OCI-LY7 (cell line): Measurements from ENCODE around the gene KRT73. TPM values are rescaled to one million over a fixed set of nuclear protein-coding genes. Genes with fewer than 3 reads are reported as not detected.

Experiments used
- BruUV-seq: library from RNA; stranded (reverse); fragments of 400-500 nt; replicated peaks from 2 replicates; lab custom pipeline; 2021; lab: Mats Ljungman, UMichigan
- CTCF ChIA-PET: fragments of 300-600 bp; sonication (Branson Sonifier 250); formaldehyde crosslinking; loops from one replicate; lab custom pipeline; 2022; ENCODE audit warnings: antibody characterized with exemption; ENCODE audit not compliant: unreplicated experiment; lab: Charles Lee
- POLR2A ChIA-PET: fragments of 300-600 bp; sonication (Branson Sonifier 250); formaldehyde crosslinking; loops from one replicate; lab custom pipeline; 2022; ENCODE audit warnings: antibody characterized with exemption; lab: Charles Lee
- DNase-seq: peaks from one replicate; pipeline ENCODE4 v3.0.0-alpha.2; 2015; ENCODE audit warnings: low spot score
- H2AFZ ChIP-seq: fragments of 200-600 bp; sonication (generic), shearing (Covaris generic); 2 replicates; pipeline ENCODE4 v1.6.1; 2014; ENCODE audit warnings: mild to moderate bottlenecking, antibody characterized with exemption, low read length, moderate library complexity
- H3K27ac ChIP-seq: fragments of 200-600 bp; sonication (generic); 2 replicates; pipeline ENCODE4 v1.5.1; 2014; ENCODE audit warnings: mixed run types, low read depth, mild to moderate bottlenecking, moderate library complexity, low read length, inconsistent platforms; ENCODE audit not compliant: poor library complexity, severe bottlenecking
- H3K36me3 ChIP-seq: fragments of 200-600 bp; sonication (generic); 2 replicates; pipeline ENCODE4 v1.6.1; 2014; ENCODE audit warnings: mild to moderate bottlenecking, antibody characterized with exemption, low read length, moderate library complexity, mixed read lengths; ENCODE audit not compliant: insufficient read depth
- H3K4me1 ChIP-seq: fragments of 200-600 bp; sonication (generic); 2 replicates; pipeline ENCODE4 v1.5.1; 2014; ENCODE audit warnings: mild to moderate bottlenecking, low read length; ENCODE audit not compliant: insufficient read depth, poor library complexity, severe bottlenecking
- H3K4me2 ChIP-seq: fragments of 200-600 bp; sonication (generic); 2 replicates; pipeline ENCODE4 v1.6.1; 2014; ENCODE audit warnings: mild to moderate bottlenecking, low read length
- H3K4me3 ChIP-seq: fragments of 200-600 bp; sonication (generic); 2 replicates; pipeline ENCODE4 v1.5.1; 2014; ENCODE audit warnings: mild to moderate bottlenecking, low read depth, low read length; ENCODE audit not compliant: poor library complexity, severe bottlenecking
- H3K79me2 ChIP-seq: fragments of 200-600 bp; sonication (generic); 2 replicates; pipeline ENCODE4 v1.6.1; 2016; ENCODE audit warnings: low read depth, mild to moderate bottlenecking, low read length, moderate library complexity, mixed read lengths; ENCODE audit not compliant: insufficient read depth
- H3K9me2 ChIP-seq: fragments of 200-600 bp; sonication (generic); 2 replicates; pipeline ENCODE4 v1.6.1; 2016; ENCODE audit warnings: mild to moderate bottlenecking, low read length, mixed read lengths; ENCODE audit not compliant: insufficient read depth
- H3K9me3 ChIP-seq: fragments of 200-600 bp; sonication (generic); 2 replicates; pipeline ENCODE4 v1.6.1; 2014; ENCODE audit warnings: mild to moderate bottlenecking, mixed run types, low read length, mixed read lengths
- H4K20me1 ChIP-seq: fragments of 200-600 bp; sonication (generic); 2 replicates; pipeline ENCODE4 v1.6.1; 2014; ENCODE audit warnings: mild to moderate bottlenecking, antibody characterized with exemption, low read length, moderate library complexity, mixed read lengths; ENCODE audit not compliant: insufficient read depth
- EZH2phosphoT487 ChIP-seq: fragments of 200-600 bp; sonication (generic); IDR thresholded peaks from 2 replicates; pipeline ENCODE4 v1.6.1; 2018; ENCODE audit warnings: low read depth, borderline replicate concordance, mild to moderate bottlenecking, mixed run types, antibody characterized with exemption, low read length, moderate library complexity, mixed read lengths
- intact Hi-C: fragments of 100-400 bp; cut with micrococcal nuclease; formaldehyde crosslinking; loops from one replicate; pipeline ENCODE4 v1.10.0; 2022; ENCODE audit not compliant: unreplicated experiment
- total RNA-seq, 2 experiments: library from RNA; depleted of rRNA in 1 of 2; stranded (reverse); fragments of >200 nt in 1 of 2; shearing (Covaris generic) in 1 of 2; gene quantifications; 2 replicates each; pipeline ENCODE4 v1.2.3, GENCODE V29; 2014 to 2022
- TF ChIP-seq, protein P1 (sequence below): fragments of 200-600 bp; sonication (generic); conservative IDR thresholded peaks from 2 replicates; pipeline ENCODE4 v1.5.1; 2014; ENCODE audit warnings: mild to moderate bottlenecking, antibody characterized with exemption, low read length, moderate library complexity, mixed read lengths

Gene KRT73
- total RNA-seq, 2 experiments from 2014 or later: not detected

- Histone ChIP-seq H3K4me1 (no peaks in the 10 kb centered on the region), H4K20me1 (no peaks in the 10 kb centered on the region), H3K4me3 (no peak overlapping the region), H3K79me2 (no peaks in the 10 kb centered on the region), H3K36me3 (no peaks in the 10 kb centered on the region), H3K9me3 (no peaks in the 10 kb centered on the region), H2AFZ (no peak overlapping the region), H3K4me2 (no peak overlapping the region), H3K27ac (no peak overlapping the region), H3K9me2 (no peaks in the 10 kb centered on the region)
- BruUV-seq: no TSS peak
- CTCF ChIA-PET: no interaction called here
- TF ChIP-seq EZH2phosphoT487: no peak
- TF ChIP-seq, protein P1, sequence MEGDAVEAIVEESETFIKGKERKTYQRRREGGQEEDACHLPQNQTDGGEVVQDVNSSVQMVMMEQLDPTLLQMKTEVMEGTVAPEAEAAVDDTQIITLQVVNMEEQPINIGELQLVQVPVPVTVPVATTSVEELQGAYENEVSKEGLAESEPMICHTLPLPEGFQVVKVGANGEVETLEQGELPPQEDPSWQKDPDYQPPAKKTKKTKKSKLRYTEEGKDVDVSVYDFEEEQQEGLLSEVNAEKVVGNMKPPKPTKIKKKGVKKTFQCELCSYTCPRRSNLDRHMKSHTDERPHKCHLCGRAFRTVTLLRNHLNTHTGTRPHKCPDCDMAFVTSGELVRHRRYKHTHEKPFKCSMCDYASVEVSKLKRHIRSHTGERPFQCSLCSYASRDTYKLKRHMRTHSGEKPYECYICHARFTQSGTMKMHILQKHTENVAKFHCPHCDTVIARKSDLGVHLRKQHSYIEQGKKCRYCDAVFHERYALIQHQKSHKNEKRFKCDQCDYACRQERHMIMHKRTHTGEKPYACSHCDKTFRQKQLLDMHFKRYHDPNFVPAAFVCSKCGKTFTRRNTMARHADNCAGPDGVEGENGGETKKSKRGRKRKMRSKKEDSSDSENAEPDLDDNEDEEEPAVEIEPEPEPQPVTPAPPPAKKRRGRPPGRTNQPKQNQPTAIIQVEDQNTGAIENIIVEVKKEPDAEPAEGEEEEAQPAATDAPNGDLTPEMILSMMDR: no peak
- intact Hi-C loops: no loop called here
- DNase-seq: no peak
- POLR2A ChIA-PET: interaction anchor here (0.6 to 0.9 kb wide), 3 partner anchors 8 to 253 kb away, joined by 4 to 5 read pairs (median 4); no protein-coding TSS in a partner anchor
Measured at GRCh38 chr12:52578469-52578868, 39.9 kb downstream of the KRT73 start.

- CTCF ChIA-PET: no interaction called here
Measured at GRCh38 chr12:52577316-52577715, 41.0 kb downstream of the KRT73 start.

GRCh38 chr12:52575948-52576347 is 42.4 kb downstream of the KRT73 start:
- Histone ChIP-seq H3K79me2 (no peaks in the 10 kb centered on the region), H2AFZ (no peak overlapping the region), H3K36me3 (no peaks in the 10 kb centered on the region), H4K20me1 (no peaks in the 10 kb centered on the region), H3K9me2 (no peaks in the 10 kb centered on the region), H3K4me1 (no peaks in the 10 kb centered on the region), H3K9me3 (no peaks in the 10 kb centered on the region), H3K27ac (no peak overlapping the region), H3K4me3 (no peak overlapping the region), H3K4me2 (no peak overlapping the region)
- CTCF ChIA-PET: no interaction called here
- no TSS peak for BruUV-seq
- POLR2A ChIA-PET: interaction anchor here (0.6 kb wide), 1 partner anchor 713 kb away, joined by 5 read pairs; no protein-coding TSS in a partner anchor
- TF ChIP-seq, protein P1: no peak
- no peak for TF ChIP-seq EZH2phosphoT487
- intact Hi-C loops: no loop called here
- DNase-seq: no peak

More at GRCh38 chr12:52577316-52577715, 41.0 kb downstream of the KRT73 start:
- intact Hi-C loops: no loop called here
- Histone ChIP-seq H4K20me1 (no peaks in the 10 kb centered on the region), H3K9me3 (no peaks in the 10 kb centered on the region), H3K4me1 (no peaks in the 10 kb centered on the region), H3K36me3 (no peaks in the 10 kb centered on the region), H2AFZ (no peak overlapping the region), H3K9me2 (no peaks in the 10 kb centered on the region), H3K4me3 (no peak overlapping the region), H3K4me2 (no peak overlapping the region), H3K27ac (no peak overlapping the region), H3K79me2 (no peaks in the 10 kb centered on the region)
- BruUV-seq: no TSS peak
- TF ChIP-seq EZH2phosphoT487: no peak
- TF ChIP-seq, protein P1: no peak
- no peak for DNase-seq
- POLR2A ChIA-PET: interaction anchor here (0.7 kb wide), 1 partner anchor 133 kb away, joined by 5 read pairs; no protein-coding TSS in a partner anchor
